GM12878 (cell line): ENCODE measurements around the gene PAPSS2. TPM values are rescaled to one million over a fixed set of nuclear protein-coding genes. Genes with fewer than 3 reads are reported as not detected.

Source experiments
- ATAC-seq: fragments of 200-7000 bp; cut with Tn5 transposase; 3 replicates; pipeline ENCODE4 v1.9.1; 2020; ENCODE audit warnings: mild to moderate bottlenecking, moderate library complexity
- BruUV-seq: library from RNA; stranded (reverse); fragments of 400-500 nt; replicated peaks from 2 replicates; lab custom pipeline; 2021; lab: Mats Ljungman, UMichigan
- CTCF ChIA-PET: fragments of 300-600 bp; sonication (Branson Sonifier 250); formaldehyde crosslinking; extraction: SDS; loops from one replicate; lab custom pipeline; 2021; ENCODE audit warnings: inconsistent platforms; lab: Yijun Ruan, JAX
- POLR2A ChIA-PET: fragments of 350-600 bp; formaldehyde crosslinking; extraction: SDS; loops from one replicate; lab custom pipeline; 2021; ENCODE audit warnings: inconsistent platforms; lab: Charles Lee
- RAD21 ChIA-PET: fragments of 300-600 bp; sonication (Branson Sonifier 250); formaldehyde crosslinking; loops from one replicate; lab custom pipeline; 2023; ENCODE audit warnings: antibody characterized with exemption; ENCODE audit not compliant: unreplicated experiment; lab: Charles Lee
- SMC1A ChIA-PET: fragments of 300-600 bp; sonication (Branson Sonifier 250); formaldehyde crosslinking; loops from one replicate; lab custom pipeline; 2023; ENCODE audit not compliant: unreplicated experiment, uncharacterized antibody; lab: Charles Lee
- DNase-seq: peaks from one replicate; pipeline ENCODE4 v3.0.0-alpha.2; 2011; ENCODE audit warnings: low read depth, low spot score
- FAIRE-seq: peaks from 3 replicates; lab custom pipeline; 2011; peaks lifted over from hg19 to GRCh38; lab: Jason Lieb, UNC
- H2AFZ ChIP-seq: 2 replicates; pipeline ENCODE4 v1.6.0; 2011; ENCODE audit warnings: low read depth, low read length, control low read depth; ENCODE audit not compliant: control insufficient read depth
- H3K27ac ChIP-seq: 2 replicates; pipeline ENCODE4 v1.5.1; 2011; ENCODE audit warnings: control low read depth; ENCODE audit not compliant: control insufficient read depth, insufficient read depth
- H3K27me3 ChIP-seq, 2 experiments: replicated peaks in 1 of 2; 2 replicates each; pipeline versions ENCODE4 v1.6.0 to v1.6.1; 2011; ENCODE audit warnings: low read length in 1 of 2; ENCODE audit not compliant: control insufficient read depth in 2 of 2, insufficient read depth in 2 of 2
- H3K36me3 ChIP-seq, 2 experiments: 2 replicates each; pipeline ENCODE4 v1.5.1; 2011; ENCODE audit warnings: low read length in 1 of 2; ENCODE audit not compliant: control insufficient read depth in 2 of 2, insufficient read depth in 2 of 2
- H3K4me1 ChIP-seq: 2 replicates; pipeline ENCODE4 v1.6.1; 2011; ENCODE audit warnings: mild to moderate bottlenecking, low read length, moderate library complexity, mixed read lengths; ENCODE audit not compliant: control insufficient read depth, insufficient read depth
- H3K4me2 ChIP-seq: 2 replicates; pipeline ENCODE4 v1.6.0; 2011; ENCODE audit warnings: control low read depth; ENCODE audit not compliant: control insufficient read depth, insufficient read depth
- H3K4me3 ChIP-seq: fragments of 200-600 bp; sonication (generic); 2 replicates; pipeline ENCODE4 v1.5.1; 2016
- H3K79me2 ChIP-seq: 2 replicates; pipeline ENCODE4 v1.6.0; 2011; ENCODE audit warnings: low read length; ENCODE audit not compliant: control insufficient read depth, insufficient read depth
- H3K9ac ChIP-seq: 2 replicates; pipeline ENCODE4 v1.8.0; 2011; ENCODE audit warnings: low read length, control low read depth, mixed read lengths; ENCODE audit not compliant: control insufficient read depth, insufficient read depth
- H3K9me3 ChIP-seq: replicated peaks from 3 replicates; pipeline ENCODE4 v1.5.1; 2011; ENCODE audit warnings: mild to moderate bottlenecking, low read length; ENCODE audit not compliant: control insufficient read depth, insufficient read depth
- H4K20me1 ChIP-seq: 2 replicates; pipeline ENCODE4 v1.6.0; 2011; ENCODE audit not compliant: control insufficient read depth, insufficient read depth
- EP300 ChIP-seq, 2 experiments: fragments of 150-350 bp in 1 of 2; IDR thresholded peaks; 2 replicates each; pipeline ENCODE4 v1.6.1; 2011 to 2012; ENCODE audit warnings: low read depth in 2 of 2, low read length in 2 of 2, borderline replicate concordance in 1 of 2, improper control_type of control experiment in 1 of 2, inconsistent platforms in 1 of 2; ENCODE audit not compliant: control insufficient read depth in 1 of 2
- JUND ChIP-seq: IDR thresholded peaks from 2 replicates; pipeline ENCODE4 v1.6.1; 2012; ENCODE audit warnings: low read depth, mild to moderate bottlenecking, low read length, improper control_type of control experiment, moderate library complexity
- KDM1A ChIP-seq: fragments of 200-600 bp; sonication (generic); IDR thresholded peaks from 2 replicates; pipeline ENCODE4 v1.6.1; 2016; ENCODE audit warnings: borderline replicate concordance
- NFYB ChIP-seq: IDR thresholded peaks from 2 replicates; pipeline ENCODE4 v1.6.1; 2011; ENCODE audit warnings: low read depth, mild to moderate bottlenecking, low read length, improper control_type of control experiment, moderate library complexity; ENCODE audit not compliant: insufficient read depth
- RELA ChIP-seq: fragments of 450-650 bp; IDR thresholded peaks from 2 replicates; pipeline ENCODE4 v1.8.0; 2014; ENCODE audit warnings: borderline replicate concordance; ENCODE audit not compliant: partially characterized antibody
- SRF ChIP-seq, 2 experiments: IDR thresholded peaks; 2 replicates each; pipeline ENCODE4 v1.6.1; 2011; ENCODE audit warnings: low read depth in 2 of 2, low read length in 2 of 2, mild to moderate bottlenecking in 1 of 2, moderate library complexity in 1 of 2
- TAF1 ChIP-seq: IDR thresholded peaks from 2 replicates; pipeline ENCODE4 v1.6.1; 2011; ENCODE audit warnings: mild to moderate bottlenecking, low read depth, low read length, borderline replicate concordance
- ZBTB40 ChIP-seq: fragments of 450-650 bp; IDR thresholded peaks from 2 replicates; pipeline ENCODE4 v1.6.1; 2016; ENCODE audit warnings: mild to moderate bottlenecking, moderate library complexity, borderline replicate concordance
- WGBS: methylation state at CpG from one replicate; pipeline ENCODE4 v1.1.6; 2016; ENCODE audit warnings: low lambda C conversion rate; ENCODE audit not compliant: insufficient replicate concordance, insufficient coverage; ENCODE audit errors: missing lambda C conversion rate; 5-methylcytosine and 5-hydroxymethylcytosine counted together
- in situ Hi-C: fragments of 300-500 bp; cut with MboI; formaldehyde crosslinking; loops from 9 replicates; pipeline ENCODE4 v1.14.3; 2018; ENCODE audit warnings: mixed read lengths
- intact Hi-C: fragments of 100-400 bp; cut with micrococcal nuclease; formaldehyde crosslinking; loops from one replicate; pipeline ENCODE4 v1.14.2; 2022; ENCODE audit not compliant: unreplicated experiment
- polyA plus RNA-seq, 11 experiments: library from polyadenylated mRNA; depleted of rRNA in 4 of 11; unstranded in 6 of 11; stranded (reverse) in 5 of 11; fragments of >200 nt; fragmentation: Nextera tagmentation in 4 of 11; fragmentation: Illumina TruSeq in 1 of 11; extraction: Ambion mirVana in 4 of 11; extraction: Trizol in 1 of 11; gene quantifications; 1 replicate in 1 of 11; 2 replicates in 10 of 11; pipeline versions ENCODE4 v1.2.1 to v1.2.3, GENCODE V29; 2011 to 2016; ENCODE audit warnings: inconsistent platforms in 2 of 11, missing spikeins in 2 of 11, low read depth in 1 of 11
- total RNA-seq, 4 experiments: library from RNA; depleted of rRNA in 3 of 4; stranded (reverse); fragments of >200 nt in 3 of 4; fragmentation: Illumina TruSeq in 1 of 4; extraction: Trizol in 1 of 4; gene quantifications; 2 replicates each; pipeline versions ENCODE4 v1.2.1 to v1.2.3, GENCODE V29; 2013 to 2021

Gene PAPSS2
- total and polyA plus RNA-seq, 10 of the 15 experiments (the other 5 are each of a cell fraction or from before 2014, with no cell fraction given), result 0.15 to 2.1 (median 0.37) TPM

- DNase-seq (no peak), FAIRE-seq (no peak), ATAC-seq (no peak)
- SMC1A ChIA-PET, result no interaction called here
- in situ Hi-C loops (loop anchor here (25.0 kb wide), 1 partner anchor 187 kb away; no protein-coding TSS in a partner anchor), intact Hi-C loops (no loop called here)
- H3K9me3 ChIP-seq, result no peaks in the 10 kb centered on the region
- CTCF ChIA-PET, result no interaction called here
- RAD21 ChIA-PET, result no interaction called here
- POLR2A ChIA-PET, result no interaction called here
- H3K4me1 ChIP-seq, result no peaks in the 10 kb centered on the region
- H3K79me2 ChIP-seq, result no peaks in the 10 kb centered on the region
- no peaks in the 10 kb centered on the region for H3K36me3 ChIP-seq
- TF ChIP-seq KDM1A (no peak), ZBTB40 (no peak), TAF1 (no peak), RELA (no peak), NFYB (no peak), EP300 (IDR thresholded peaks at IDR 0.05; ENCODE audit: borderline replicate concordance in 1 of 2, control insufficient read depth in 1 of 2, low read depth in 2 of 2, low read length in 2 of 2) (no peak), JUND (no peak), SRF (IDR thresholded peaks at IDR 0.05; ENCODE audit: low read depth in 2 of 2, low read length in 2 of 2) (no peak)
- no peak overlapping the region for H3K9ac ChIP-seq
- WGBS, result 70% methylated on average over 5 of the region's 5 CpGs
- H3K27ac ChIP-seq, result no peak overlapping the region
- H3K4me2 ChIP-seq, result no peak overlapping the region
- H2AFZ ChIP-seq, result no peak overlapping the region
- BruUV-seq, result no TSS peak
- H3K27me3 ChIP-seq, result no peaks in the 10 kb centered on the region
- H4K20me1 ChIP-seq, result no peaks in the 10 kb centered on the region
- H3K4me3 ChIP-seq, result no peak overlapping the region
Observed at GRCh38 chr10:87724789-87725188, 65.1 kb downstream of the PAPSS2 start.
